Progenitor cell of endocrine pancreas (in vitro differentiated cells): ENCODE results near the gene SPTY2D1. TPM values are rescaled to one million over a fixed set of nuclear protein-coding genes. Genes with fewer than 3 reads are reported as not detected.

Source experiments
- DNase-seq: peaks from one replicate; pipeline ENCODE4 v3.0.0; 2021; ENCODE audit warnings: low spot score; ENCODE audit not compliant: unreplicated experiment
- H3K27ac Mint-ChIP-seq: 2 replicates; pipeline ENCODE4 v1.8.0; 2021; ENCODE audit warnings: mild to moderate bottlenecking, moderate library complexity, mixed read lengths
- H3K27me3 Mint-ChIP-seq: 2 replicates; pipeline ENCODE4 v1.8.0; 2021; ENCODE audit warnings: mixed read lengths
- H3K36me3 Mint-ChIP-seq: 2 replicates; pipeline ENCODE4 v1.8.0; 2022; ENCODE audit warnings: mixed read lengths; ENCODE audit not compliant: insufficient read depth
- H3K4me1 Mint-ChIP-seq: 2 replicates; pipeline ENCODE4 v1.8.0; 2021; ENCODE audit warnings: low read depth, mixed read lengths
- H3K4me3 Mint-ChIP-seq: 2 replicates; pipeline ENCODE4 v1.8.0; 2021; ENCODE audit warnings: low read depth, mild to moderate bottlenecking, moderate library complexity, mixed read lengths
- H3K9me3 Mint-ChIP-seq: 2 replicates; pipeline ENCODE4 v1.8.0; 2021; ENCODE audit warnings: low read depth, mixed read lengths
- CTCF ChIP-seq: fragments of 200-600 bp; sonication (generic); IDR thresholded peaks from one replicate; pipeline ENCODE4 v1.5.0; 2021; ENCODE audit warnings: antibody characterized with exemption, mild to moderate bottlenecking; ENCODE audit not compliant: unreplicated experiment
- total RNA-seq: library from RNA; stranded (reverse); gene quantifications from 2 replicates; pipeline ENCODE4 v1.2.1, GENCODE V29; 2021

Gene SPTY2D1
- total RNA-seq, 1 donor from 2014 or later: 21.6 TPM

GRCh38 chr11:18632841-18633240, 1.3 kb downstream of the SPTY2D1 start:
- peaks cover 16% of the 10 kb centered on the region for H3K4me1 Mint-ChIP-seq
- no peak overlapping the region for H3K27ac Mint-ChIP-seq
- H3K27me3 Mint-ChIP-seq: peaks cover 13% of the 10 kb centered on the region
- peak overlapping the region; percentile 98 for H3K4me3 Mint-ChIP-seq
- H3K36me3 Mint-ChIP-seq: no peaks in the 10 kb centered on the region
- no peak for DNase-seq
- H3K9me3 Mint-ChIP-seq: no peaks in the 10 kb centered on the region
- no peak for TF ChIP-seq CTCF

GRCh38 chr11:18624161-18624560, 10.0 kb downstream of the SPTY2D1 start:
- TF ChIP-seq CTCF: no peak
- no peaks in the 10 kb centered on the region for H3K36me3 Mint-ChIP-seq

GRCh38 chr11:18623707-18624106, 10.4 kb downstream of the SPTY2D1 start:
- Mint-ChIP-seq H3K9me3 (no peaks in the 10 kb centered on the region), H3K36me3 (no peaks in the 10 kb centered on the region), H3K27ac (no peak overlapping the region), H3K4me1 (no peaks in the 10 kb centered on the region), H3K4me3 (no peak overlapping the region), H3K27me3 (no peaks in the 10 kb centered on the region)
- TF ChIP-seq CTCF: no peak
- no peak for DNase-seq

More at GRCh38 chr11:18624161-18624560, 10.0 kb downstream of the SPTY2D1 start:
- Mint-ChIP-seq H3K27me3 (no peaks in the 10 kb centered on the region), H3K9me3 (no peaks in the 10 kb centered on the region), H3K4me1 (no peaks in the 10 kb centered on the region), H3K4me3 (no peak overlapping the region), H3K27ac (no peak overlapping the region)
- DNase-seq: no peak

- Mint-ChIP-seq H3K4me3 (no peak overlapping the region), H3K36me3 (peaks cover 8% of the 10 kb centered on the region), H3K27me3 (no peaks in the 10 kb centered on the region), H3K9me3 (no peaks in the 10 kb centered on the region), H3K27ac (no peak overlapping the region), H3K4me1 (no peaks in the 10 kb centered on the region)
- no peak for DNase-seq
- TF ChIP-seq CTCF: no peak
Observed at GRCh38 chr11:18618342-18619025, 15.7 kb downstream of the SPTY2D1 start.

- H3K4me3 Mint-ChIP-seq: no peak overlapping the region
- no peaks in the 10 kb centered on the region for H3K4me1 Mint-ChIP-seq
- no peak for DNase-seq
- H3K36me3 Mint-ChIP-seq: peaks cover 8% of the 10 kb centered on the region
- H3K27me3 Mint-ChIP-seq: no peaks in the 10 kb centered on the region
- no peak overlapping the region for H3K27ac Mint-ChIP-seq
- no peak for TF ChIP-seq CTCF
- no peaks in the 10 kb centered on the region for H3K9me3 Mint-ChIP-seq
Observed at GRCh38 chr11:18617688-18618341, 16.3 kb downstream of the SPTY2D1 start.
